Astrocyte of the spinal cord (primary cell): ENCODE measurements around the gene TYRP1.

Experiments
- DNase-seq: peaks from one replicate; pipeline ENCODE4 v3.0.0; 2011; ENCODE audit warnings: low read depth, low spot score
- H3K4me3 ChIP-seq: 2 replicates; pipeline ENCODE4 v1.5.1; 2011; ENCODE audit warnings: low read depth, mild to moderate bottlenecking, low read length, moderate library complexity
- CTCF ChIP-seq: IDR thresholded peaks from 2 replicates; pipeline ENCODE4 v1.5.1; 2012; ENCODE audit warnings: low read depth, mild to moderate bottlenecking, low read length, inconsistent platforms
- in situ Hi-C: cut with HindIII; loops from 2 replicates; pipeline ENCODE4 v1.10.0; 2017; ENCODE audit warnings: low sequenced_read_pairs

The TYRP1 gene

GRCh38 chr9:12694013-12694412 lies 828 bp downstream of the TYRP1 start:
- no peak for TF ChIP-seq CTCF
- DNase-seq: no peak
- in situ Hi-C loops: no loop called here
- no peak overlapping the region for H3K4me3 ChIP-seq

GRCh38 chr9:12695474-12695873 lies 2.3 kb downstream of the TYRP1 start:
- in situ Hi-C loops: no loop called here
- no peak overlapping the region for H3K4me3 ChIP-seq
- DNase-seq: peak; percentile 22
- TF ChIP-seq CTCF: no peak

GRCh38 chr9:12696931-12697622 lies 3.9 kb downstream of the TYRP1 start:
- H3K4me3 ChIP-seq: no peak overlapping the region
- peak; percentile 48 for DNase-seq
- in situ Hi-C loops: no loop called here
- no peak for TF ChIP-seq CTCF

- in situ Hi-C loops: no loop called here
- no peak overlapping the region for H3K4me3 ChIP-seq
- TF ChIP-seq CTCF: no peak
- DNase-seq: no peak
These were observed 4.5 kb downstream of the TYRP1 start for GRCh38 chr9:12697719-12698118.

- peak; percentile 36 for DNase-seq
- in situ Hi-C loops: no loop called here
- TF ChIP-seq CTCF: no peak
- no peak overlapping the region for H3K4me3 ChIP-seq
These were observed 5.1 kb downstream of the TYRP1 start for GRCh38 chr9:12698266-12698665.

- no peak for DNase-seq
- no peak overlapping the region for H3K4me3 ChIP-seq
- TF ChIP-seq CTCF: peak; percentile 29
- in situ Hi-C loops: no loop called here
These were observed 5.8 kb downstream of the TYRP1 start for GRCh38 chr9:12698986-12699385.
